Loucy (cell line): ENCODE results near the gene NXN.

Experiments
- H2AFZ ChIP-seq: fragments of 200-600 bp; sonication (generic); 2 replicates; pipeline ENCODE4 v1.6.0; 2016; ENCODE audit warnings: antibody characterized with exemption, mild to moderate bottlenecking, low read length, moderate library complexity
- H3F3A ChIP-seq: fragments of 200-600 bp; 2 replicates; pipeline ENCODE4 v1.6.0; 2016; ENCODE audit warnings: antibody characterized with exemption, low read depth, mild to moderate bottlenecking
- H3K27me3 ChIP-seq: fragments of 200-600 bp; sonication (generic); 2 replicates; pipeline ENCODE4 v1.6.1; 2014; ENCODE audit warnings: low read length, mild to moderate bottlenecking; ENCODE audit not compliant: insufficient read depth, poor library complexity, severe bottlenecking
- H3K36me3 ChIP-seq: fragments of 200-600 bp; sonication (generic); 2 replicates; pipeline ENCODE4 v1.6.1; 2016; ENCODE audit warnings: low read length; ENCODE audit not compliant: insufficient read depth
- H3K4me1 ChIP-seq: fragments of 200-600 bp; sonication (generic); 2 replicates; pipeline ENCODE4 v1.5.1; 2014; ENCODE audit warnings: low read length, mild to moderate bottlenecking; ENCODE audit not compliant: insufficient read depth, poor library complexity, severe bottlenecking
- H3K4me2 ChIP-seq: fragments of 200-600 bp; sonication (generic); 2 replicates; pipeline ENCODE4 v1.6.0; 2014; ENCODE audit warnings: antibody characterized with exemption, low read length, low read depth, mild to moderate bottlenecking; ENCODE audit not compliant: poor library complexity, severe bottlenecking
- H3K4me3 ChIP-seq: fragments of 200-600 bp; sonication (generic); 2 replicates; pipeline ENCODE4 v1.5.1; 2014; ENCODE audit warnings: low read length, mild to moderate bottlenecking, mixed read lengths; ENCODE audit not compliant: poor library complexity, severe bottlenecking
- H3K79me2 ChIP-seq: fragments of 200-600 bp; sonication (generic); 2 replicates; pipeline ENCODE4 v1.6.1; 2014; ENCODE audit warnings: low read length; ENCODE audit not compliant: insufficient read depth
- H3K9ac ChIP-seq: fragments of 200-600 bp; sonication (generic); 2 replicates; pipeline ENCODE4 v1.6.0; 2014; ENCODE audit warnings: mild to moderate bottlenecking, low read depth, low read length, moderate library complexity; ENCODE audit not compliant: poor library complexity, severe bottlenecking
- H3K9me2 ChIP-seq: fragments of 200-600 bp; sonication (generic); replicated peaks from 2 replicates; pipeline ENCODE4 v1.6.1; 2016; ENCODE audit warnings: low read depth, low read length, mixed read lengths
- H3K9me3 ChIP-seq: fragments of 200-600 bp; sonication (generic); 2 replicates; pipeline ENCODE4 v1.6.1; 2014; ENCODE audit warnings: mild to moderate bottlenecking, antibody characterized with exemption, low read length, low read depth; ENCODE audit not compliant: insufficient read depth
- H4K20me1 ChIP-seq: fragments of 200-600 bp; sonication (generic); 2 replicates; pipeline ENCODE4 v1.6.0; 2014; ENCODE audit warnings: antibody characterized with exemption, low read length, mild to moderate bottlenecking; ENCODE audit not compliant: insufficient read depth, poor library complexity, severe bottlenecking
- CTCF ChIP-seq: fragments of 200-600 bp; sonication (generic); conservative IDR thresholded peaks from 2 replicates; pipeline ENCODE4 v1.5.1; 2014; ENCODE audit warnings: mild to moderate bottlenecking, antibody characterized with exemption, low read length
- EZH2phosphoT487 ChIP-seq: fragments of 200-600 bp; IDR thresholded peaks from 2 replicates; pipeline ENCODE4 v1.6.1; 2018; ENCODE audit warnings: antibody characterized with exemption, mild to moderate bottlenecking, moderate library complexity, borderline replicate concordance

Gene NXN

GRCh38 chr17:1003972-1004768, 24.6 kb upstream of the NXN start:
- H3K9ac ChIP-seq: no peak overlapping the region
- no peak overlapping the region for H3K4me2 ChIP-seq
- no peak overlapping the region for H2AFZ ChIP-seq
- no peak for TF ChIP-seq EZH2phosphoT487
- no peak for TF ChIP-seq CTCF
- H3K36me3 ChIP-seq: peaks cover 21% of the 10 kb centered on the region; the same call in 1 of the 2 replicates
- H3K27me3 ChIP-seq: no peaks in the 10 kb centered on the region
- peaks cover 4% of the 10 kb centered on the region for H3K4me1 ChIP-seq
- H3K79me2 ChIP-seq: no peaks in the 10 kb centered on the region
- H4K20me1 ChIP-seq: no peaks in the 10 kb centered on the region
- no peaks in the 10 kb centered on the region for H3F3A ChIP-seq
- no peak overlapping the region for H3K4me3 ChIP-seq
- H3K9me3 ChIP-seq: no peaks in the 10 kb centered on the region
- H3K9me2 ChIP-seq: no peaks in the 10 kb centered on the region

DNA sequence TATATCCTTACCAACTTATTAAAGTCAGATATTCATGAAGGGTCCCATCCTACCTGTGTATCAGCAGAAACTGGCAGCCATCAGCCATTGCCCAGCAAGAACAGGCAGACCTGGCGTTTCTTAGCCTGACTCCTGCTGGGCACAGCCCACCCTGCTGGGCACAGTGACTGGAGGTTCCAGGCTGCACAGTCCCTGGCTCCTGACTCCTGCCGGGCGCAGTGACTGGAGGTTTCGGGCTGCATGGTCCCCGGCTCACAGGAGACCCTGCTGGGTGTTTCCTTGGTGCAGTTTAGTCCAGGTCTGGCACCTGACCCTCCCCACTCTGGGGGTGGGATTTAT, 24.0 kb upstream of the NXN start:
- no peak overlapping the region for H3K9ac ChIP-seq
- H3K4me3 ChIP-seq: no peak overlapping the region
- TF ChIP-seq EZH2phosphoT487: no peak
- H3K27me3 ChIP-seq: no peaks in the 10 kb centered on the region
- H3K4me2 ChIP-seq: no peak overlapping the region
- peaks cover 8% of the 10 kb centered on the region for H3K4me1 ChIP-seq
- no peaks in the 10 kb centered on the region for H3K79me2 ChIP-seq
- H2AFZ ChIP-seq: no peak overlapping the region
- no peaks in the 10 kb centered on the region for H3K9me3 ChIP-seq
- H3K9me2 ChIP-seq: no peaks in the 10 kb centered on the region
- no peaks in the 10 kb centered on the region for H3F3A ChIP-seq
- peaks cover 1% of the 10 kb centered on the region for H4K20me1 ChIP-seq
- peaks cover 21% of the 10 kb centered on the region; the same call in 1 of the 2 replicates for H3K36me3 ChIP-seq

- Histone ChIP-seq H2AFZ (no peak overlapping the region), H4K20me1 (peaks cover 3% of the 10 kb centered on the region), H3K4me2 (no peak overlapping the region), H3K36me3 (peaks cover 21% of the 10 kb centered on the region; the same call in 1 of the 2 replicates), H3K27me3 (no peaks in the 10 kb centered on the region), H3K9me3 (no peaks in the 10 kb centered on the region), H3K4me1 (peaks cover 15% of the 10 kb centered on the region), H3F3A (no peaks in the 10 kb centered on the region), H3K79me2 (peaks cover 4% of the 10 kb centered on the region), H3K9me2 (no peaks in the 10 kb centered on the region), H3K4me3 (no peak overlapping the region), H3K9ac (no peak overlapping the region)
- TF ChIP-seq CTCF: no peak
- TF ChIP-seq EZH2phosphoT487: no peak
Measured at GRCh38 chr17:1002771-1003555, 23.4 kb upstream of the NXN start.
